ENCODE results near the gene SGCD.
"Not testable (repeated sequence)": the region's sequence is repeated elsewhere in the genome, so short reads cannot be mapped to it uniquely, and the experiment has no call there.

The SGCD gene

DNA sequence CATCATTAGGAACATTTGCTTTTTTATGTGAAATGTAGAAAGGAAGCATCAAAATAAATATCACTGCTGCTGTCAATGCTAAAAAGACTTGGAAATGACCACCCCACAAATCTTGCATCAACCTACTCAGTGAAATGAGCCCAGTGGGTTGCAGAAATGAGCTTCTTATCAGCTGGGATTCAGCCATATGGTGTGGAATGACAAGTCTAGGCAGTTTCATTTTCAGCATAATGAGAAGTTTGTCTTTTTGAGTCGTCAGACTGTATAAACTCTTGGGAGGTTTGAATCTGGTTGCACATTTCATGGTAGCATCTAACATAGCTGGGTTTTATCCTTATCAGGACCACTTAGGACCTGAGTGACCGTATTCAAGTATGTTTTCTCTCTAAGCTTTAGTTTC, 272.0 kb downstream of the SGCD start:
- TF ChIP-seq, protein P1, sequence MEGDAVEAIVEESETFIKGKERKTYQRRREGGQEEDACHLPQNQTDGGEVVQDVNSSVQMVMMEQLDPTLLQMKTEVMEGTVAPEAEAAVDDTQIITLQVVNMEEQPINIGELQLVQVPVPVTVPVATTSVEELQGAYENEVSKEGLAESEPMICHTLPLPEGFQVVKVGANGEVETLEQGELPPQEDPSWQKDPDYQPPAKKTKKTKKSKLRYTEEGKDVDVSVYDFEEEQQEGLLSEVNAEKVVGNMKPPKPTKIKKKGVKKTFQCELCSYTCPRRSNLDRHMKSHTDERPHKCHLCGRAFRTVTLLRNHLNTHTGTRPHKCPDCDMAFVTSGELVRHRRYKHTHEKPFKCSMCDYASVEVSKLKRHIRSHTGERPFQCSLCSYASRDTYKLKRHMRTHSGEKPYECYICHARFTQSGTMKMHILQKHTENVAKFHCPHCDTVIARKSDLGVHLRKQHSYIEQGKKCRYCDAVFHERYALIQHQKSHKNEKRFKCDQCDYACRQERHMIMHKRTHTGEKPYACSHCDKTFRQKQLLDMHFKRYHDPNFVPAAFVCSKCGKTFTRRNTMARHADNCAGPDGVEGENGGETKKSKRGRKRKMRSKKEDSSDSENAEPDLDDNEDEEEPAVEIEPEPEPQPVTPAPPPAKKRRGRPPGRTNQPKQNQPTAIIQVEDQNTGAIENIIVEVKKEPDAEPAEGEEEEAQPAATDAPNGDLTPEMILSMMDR (IDR thresholded peaks at IDR 0.05; ENCODE audit: insufficient read depth, low read length, poor library complexity, severe bottlenecking), result no peak
- Histone ChIP-seq H3K27me3 (replicated peaks; ENCODE audit: control insufficient read depth, insufficient read depth, low read length) (no peaks in the 10 kb centered on the region), H3K36me3 (ENCODE audit: control insufficient read depth, insufficient read depth, low read length) (no peaks in the 10 kb centered on the region), H3K4me3 (replicated peaks; ENCODE audit: low read depth, low read length) (no peak overlapping the region)
- DNase-seq (ENCODE audit: extremely low read depth, insufficient read length), result no peak

DNA sequence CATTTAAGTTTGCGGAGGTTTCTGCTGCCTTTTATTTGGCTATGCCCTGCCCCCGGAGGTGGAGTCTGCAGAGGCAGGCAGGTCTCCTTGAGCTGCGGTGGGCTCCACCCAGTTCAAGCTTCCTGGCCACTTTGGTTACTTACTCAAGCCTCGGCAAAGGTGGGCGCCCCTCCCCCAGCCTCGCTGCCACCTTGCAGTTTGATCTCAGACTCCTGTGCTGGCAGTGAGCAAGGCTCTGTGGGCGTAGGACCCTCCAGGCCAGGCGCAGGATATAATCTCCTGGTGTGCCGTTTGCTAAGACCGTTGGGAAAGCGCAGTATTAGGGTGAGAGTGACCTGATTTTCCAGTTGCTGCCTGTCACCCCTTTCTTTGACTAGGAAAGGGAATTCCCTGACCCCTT, 283.6 kb downstream of the SGCD start:
- not testable (repeated sequence) for H3K4me3 ChIP-seq (replicated peaks; ENCODE audit: low read depth, low read length); DNase-seq (ENCODE audit: extremely low read depth, insufficient read length)

DNA sequence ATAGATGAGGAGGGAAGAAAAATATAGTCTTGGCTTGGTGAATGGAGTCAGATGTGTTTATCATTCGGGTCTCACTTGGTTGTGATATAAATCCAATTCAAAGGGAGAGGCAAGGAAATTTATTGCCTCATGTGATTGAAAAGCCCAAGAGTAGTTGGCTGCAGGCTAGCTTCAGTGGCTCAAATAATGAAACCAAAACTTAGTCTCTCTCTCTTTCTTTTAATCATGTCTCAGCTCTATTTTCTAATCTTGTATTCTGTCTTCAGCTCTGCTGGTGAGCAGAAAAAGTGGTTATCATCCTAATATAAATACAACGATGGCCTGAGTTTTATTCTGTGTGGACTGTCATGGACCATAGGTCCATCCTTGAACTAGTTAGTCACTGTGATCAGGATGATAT, 288.9 kb downstream of the SGCD start:
- Histone ChIP-seq H3K4me3 (replicated peaks; ENCODE audit: low read depth, low read length) (no peak overlapping the region), H3K36me3 (ENCODE audit: control insufficient read depth, insufficient read depth, low read length) (no peaks in the 10 kb centered on the region), H3K27me3 (replicated peaks; ENCODE audit: control insufficient read depth, insufficient read depth, low read length) (no peaks in the 10 kb centered on the region)
- no peak for DNase-seq (ENCODE audit: extremely low read depth, insufficient read length)
- TF ChIP-seq, protein P1 (IDR thresholded peaks at IDR 0.05; ENCODE audit: insufficient read depth, low read length, poor library complexity, severe bottlenecking), result no peak

More for the DNA sequence above, 283.6 kb downstream of the SGCD start:
- not testable (repeated sequence) for H3K36me3 ChIP-seq (ENCODE audit: control insufficient read depth, insufficient read depth, low read length); H3K27me3 ChIP-seq (replicated peaks; ENCODE audit: control insufficient read depth, insufficient read depth, low read length)

- TF ChIP-seq, protein P1 (IDR thresholded peaks at IDR 0.05; ENCODE audit: insufficient read depth, low read length, poor library complexity, severe bottlenecking), result no peak
- DNase-seq (ENCODE audit: extremely low read depth, insufficient read length), result no peak
- H3K27me3 ChIP-seq (replicated peaks; ENCODE audit: control insufficient read depth, insufficient read depth, low read length), result no peaks in the 10 kb centered on the region
- no peaks in the 10 kb centered on the region for H3K36me3 ChIP-seq (ENCODE audit: control insufficient read depth, insufficient read depth, low read length)
- no peak overlapping the region for H3K4me3 ChIP-seq (replicated peaks; ENCODE audit: low read depth, low read length)
Observed at GRCh38 chr5:156617426-156617825, 290.5 kb downstream of the SGCD start.

- Histone ChIP-seq H3K36me3 (ENCODE audit: control insufficient read depth, insufficient read depth, low read length) (no peaks in the 10 kb centered on the region), H3K27me3 (replicated peaks; ENCODE audit: control insufficient read depth, insufficient read depth, low read length) (no peaks in the 10 kb centered on the region), H3K4me3 (replicated peaks; ENCODE audit: low read depth, low read length) (no peak overlapping the region)
- TF ChIP-seq, protein P1 (IDR thresholded peaks at IDR 0.05; ENCODE audit: insufficient read depth, low read length, poor library complexity, severe bottlenecking), result no peak
- DNase-seq (ENCODE audit: extremely low read depth, insufficient read length), result no peak
Observed at GRCh38 chr5:156618601-156619000, 291.6 kb downstream of the SGCD start.

DNA sequence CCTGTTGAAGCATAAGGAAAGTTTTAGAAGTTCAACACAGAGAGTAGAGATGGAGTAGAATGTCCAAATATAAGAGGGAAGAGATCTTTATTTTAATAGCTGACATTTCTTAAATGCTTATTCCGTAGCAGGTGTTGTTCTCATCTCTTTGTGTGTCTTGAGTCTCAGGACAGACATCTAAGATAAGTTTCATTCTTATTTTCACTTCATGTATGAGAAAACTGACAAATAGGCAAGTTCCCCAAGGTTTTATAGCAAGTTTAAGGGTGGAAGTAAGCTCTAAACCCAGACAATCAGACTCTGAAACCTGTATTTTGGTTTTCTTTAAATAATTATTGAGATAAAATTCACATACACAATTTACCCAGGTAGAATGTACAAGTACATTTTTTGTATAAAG, 294.8 kb downstream of the SGCD start:
- H3K27me3 ChIP-seq (replicated peaks; ENCODE audit: control insufficient read depth, insufficient read depth, low read length), result no peaks in the 10 kb centered on the region
- H3K4me3 ChIP-seq (replicated peaks; ENCODE audit: low read depth, low read length), result no peak overlapping the region
- no peaks in the 10 kb centered on the region for H3K36me3 ChIP-seq (ENCODE audit: control insufficient read depth, insufficient read depth, low read length)
- TF ChIP-seq, protein P1 (IDR thresholded peaks at IDR 0.05; ENCODE audit: insufficient read depth, low read length, poor library complexity, severe bottlenecking), result no peak
- no peak for DNase-seq (ENCODE audit: extremely low read depth, insufficient read length)
